ENCODE measurements around the gene CCDC73.
"Not testable (repeated sequence)": the region's sequence is repeated elsewhere in the genome, so short reads cannot be mapped to it uniquely, and the experiment has no call there.

Gene CCDC73

DNA sequence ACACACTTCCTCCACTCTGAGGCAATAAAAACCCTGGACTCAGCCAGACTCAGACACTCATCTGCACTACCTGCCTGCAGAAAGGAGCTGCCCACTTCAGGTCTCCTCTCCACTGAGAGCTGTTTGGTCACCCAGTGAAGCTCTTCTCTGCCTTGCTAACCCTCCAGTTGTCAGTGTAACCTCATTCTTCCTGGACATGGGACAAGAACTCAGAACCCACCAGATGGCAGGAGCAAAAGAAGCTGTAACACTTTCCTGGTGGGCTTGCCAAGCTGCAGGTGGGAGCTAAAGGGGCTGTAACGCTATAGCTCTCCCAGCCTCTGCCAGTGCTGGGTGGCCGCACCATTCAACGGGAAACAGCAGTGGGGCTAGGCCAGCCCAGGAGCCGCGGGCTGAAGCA, 89.7 kb downstream of the CCDC73 start:
- DNase-seq, result no peak

DNA sequence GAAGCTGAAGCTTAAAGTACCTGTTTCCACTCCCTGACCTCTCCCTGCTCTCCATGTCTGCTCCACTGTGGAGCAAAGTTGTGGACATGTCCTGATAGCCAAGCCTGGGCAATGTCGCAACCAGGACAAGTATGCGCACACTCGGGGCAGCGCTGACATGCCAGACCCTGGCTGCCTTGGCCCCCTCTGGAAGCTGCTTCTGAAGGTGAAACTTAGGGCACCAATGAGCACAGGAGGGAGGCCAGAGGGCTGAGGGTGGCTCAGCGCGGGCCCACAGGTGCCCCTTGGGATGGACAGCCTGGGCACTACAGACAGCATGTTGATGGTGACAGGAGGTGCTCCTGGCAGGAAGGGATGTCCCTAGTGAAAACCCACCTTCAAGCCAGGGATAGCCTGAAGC, 90.2 kb downstream of the CCDC73 start:
- no peak for DNase-seq

DNA sequence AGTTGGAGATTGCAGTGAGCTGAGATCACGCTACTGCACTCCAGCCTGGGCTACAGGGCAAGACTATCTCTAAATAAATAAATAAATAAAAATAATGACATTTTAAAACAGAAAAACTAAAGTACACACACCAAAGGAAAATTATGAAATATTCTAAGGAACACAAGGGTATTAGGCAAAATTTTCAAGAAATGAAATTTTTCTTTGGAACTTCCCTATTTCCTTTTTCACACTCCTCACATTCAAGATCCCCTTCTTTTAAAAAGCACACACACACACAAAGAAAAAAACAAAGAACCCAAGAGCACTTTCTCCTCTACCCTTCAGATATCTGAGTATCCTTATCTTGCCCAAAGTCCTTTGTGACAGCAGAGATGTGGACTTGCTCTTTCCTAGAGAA, 92.8 kb downstream of the CCDC73 start:
- no peak for DNase-seq

DNA sequence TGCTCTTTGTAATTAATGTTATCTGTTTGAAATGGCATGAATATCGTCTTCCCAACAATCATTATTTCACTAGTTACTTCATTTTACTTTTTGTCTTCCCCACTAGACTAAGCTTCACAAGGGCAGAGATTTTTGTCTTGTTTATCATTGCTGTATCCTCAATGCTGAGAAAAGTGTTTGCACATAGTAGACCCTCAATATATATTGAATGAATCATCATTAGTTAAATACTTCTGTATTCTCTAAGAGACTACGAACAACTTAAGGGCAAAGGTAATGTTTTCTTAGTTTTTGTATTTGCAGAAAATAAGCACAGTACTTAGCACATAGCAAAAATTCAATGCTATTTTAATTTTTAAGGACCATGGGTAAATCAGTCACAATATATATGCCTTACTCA, 95.9 kb downstream of the CCDC73 start:
- no peak for DNase-seq

DNA sequence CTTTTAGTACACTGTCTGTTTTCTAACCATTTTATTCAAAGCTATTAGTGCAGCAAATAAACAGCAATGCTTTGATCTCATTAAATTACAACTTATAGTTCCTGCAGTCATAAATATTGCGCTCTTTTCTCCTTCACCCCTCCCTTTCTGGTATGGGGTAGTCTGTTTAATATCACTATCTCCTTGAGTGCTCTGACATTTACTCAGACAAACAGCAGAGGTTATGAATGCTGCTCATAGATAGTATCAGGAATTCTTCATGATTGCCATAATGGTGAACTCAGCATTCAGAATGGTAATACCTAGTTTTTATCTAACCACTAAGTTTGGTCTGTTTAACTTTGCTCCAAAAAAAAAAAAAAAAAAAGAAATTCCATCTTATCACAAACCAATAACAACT, 123.4 kb downstream of the CCDC73 start:
- DNase-seq, result no peak

DNA sequence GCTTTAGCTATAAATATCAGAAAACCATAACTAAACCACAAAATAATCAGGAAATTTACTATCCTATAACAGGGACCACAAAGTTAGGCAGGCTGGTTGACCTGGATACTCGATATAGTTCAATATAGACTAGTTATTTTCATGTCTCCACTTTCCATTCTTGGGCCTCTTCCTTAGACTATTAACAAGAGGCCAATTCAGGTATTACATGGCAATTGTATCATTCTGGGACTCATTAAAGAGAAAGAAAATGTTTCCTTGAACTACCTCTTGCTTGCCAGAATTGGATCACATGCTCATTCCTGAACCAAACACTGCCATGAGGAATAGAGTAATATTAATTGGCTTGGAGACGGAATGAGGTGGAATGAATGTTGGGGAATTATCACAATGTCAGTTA, 134.8 kb downstream of the CCDC73 start:
- peak; percentile 20 for DNase-seq

DNA sequence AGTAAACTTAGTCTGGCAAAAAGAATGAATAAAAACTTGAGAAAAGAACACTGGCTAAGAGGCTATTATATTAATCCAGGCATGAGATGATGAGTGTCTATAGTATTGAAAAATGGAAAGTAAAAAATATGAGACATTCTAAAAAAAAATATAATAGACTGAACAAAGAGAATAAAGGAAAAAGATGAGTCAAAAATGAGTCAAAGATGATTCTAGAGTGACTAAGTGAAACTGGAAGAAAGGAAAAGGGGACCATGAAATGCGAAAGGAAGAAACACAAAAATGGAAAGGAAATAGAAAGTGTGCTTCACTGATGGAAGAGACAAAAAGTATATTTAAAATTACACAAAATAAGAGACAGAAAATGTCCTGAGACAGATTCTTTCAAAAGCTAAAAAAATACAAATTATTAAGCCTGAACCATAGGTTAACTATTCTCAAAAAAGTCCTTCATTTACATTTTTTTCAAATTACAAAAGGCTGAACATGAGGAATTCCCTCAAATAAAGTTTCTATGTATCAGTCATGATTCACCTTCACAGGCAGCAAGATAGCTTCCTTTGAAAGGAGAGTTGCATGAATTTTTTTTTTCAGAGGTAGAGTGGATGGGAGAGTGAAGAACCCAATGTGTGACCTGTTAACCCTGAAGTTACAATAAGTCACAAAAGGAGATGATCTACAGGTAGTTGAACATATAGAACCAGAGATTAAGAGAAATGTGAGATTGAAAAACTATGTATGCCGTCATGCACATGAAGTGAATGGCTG, 135.6 kb downstream of the CCDC73 start:
- peak; percentile 77 for DNase-seq

DNA sequence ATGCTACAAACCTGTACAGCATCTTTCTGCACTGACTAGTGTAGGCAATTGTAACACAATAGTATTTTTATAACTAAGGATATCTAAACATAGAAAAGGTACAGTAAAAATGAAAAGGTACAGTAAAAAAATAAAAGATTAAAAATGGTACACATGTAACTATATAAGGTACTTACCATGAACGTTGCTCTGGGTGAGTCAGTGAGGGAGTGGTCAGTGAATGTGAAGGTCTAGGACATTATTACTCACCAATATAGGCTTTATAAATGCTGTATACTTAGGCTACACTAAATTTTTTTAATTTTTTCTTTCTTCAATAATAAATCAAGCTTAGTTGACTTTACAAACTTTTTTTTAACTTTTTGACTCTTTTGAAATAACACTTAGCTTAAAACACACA, 150.9 kb downstream of the CCDC73 start:
- peak; percentile 66 for DNase-seq

DNA sequence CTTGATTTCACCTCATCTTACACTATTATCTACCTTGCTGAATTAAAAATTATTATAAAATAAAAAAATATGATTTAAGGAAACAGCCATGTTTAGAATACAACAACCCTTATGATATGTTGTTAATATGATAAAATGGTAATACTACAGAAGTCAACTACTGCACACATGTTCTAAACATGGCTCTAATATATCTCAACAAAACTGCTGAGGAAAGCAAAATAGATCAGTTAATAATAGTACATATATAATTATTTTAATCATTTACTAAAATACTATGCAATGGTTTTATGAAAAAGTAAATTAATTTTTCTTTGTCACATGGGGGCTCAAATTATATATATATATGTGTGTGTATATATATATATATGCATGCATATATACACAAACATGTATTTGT, 153.1 kb downstream of the CCDC73 start:
- DNase-seq, result no peak

DNA sequence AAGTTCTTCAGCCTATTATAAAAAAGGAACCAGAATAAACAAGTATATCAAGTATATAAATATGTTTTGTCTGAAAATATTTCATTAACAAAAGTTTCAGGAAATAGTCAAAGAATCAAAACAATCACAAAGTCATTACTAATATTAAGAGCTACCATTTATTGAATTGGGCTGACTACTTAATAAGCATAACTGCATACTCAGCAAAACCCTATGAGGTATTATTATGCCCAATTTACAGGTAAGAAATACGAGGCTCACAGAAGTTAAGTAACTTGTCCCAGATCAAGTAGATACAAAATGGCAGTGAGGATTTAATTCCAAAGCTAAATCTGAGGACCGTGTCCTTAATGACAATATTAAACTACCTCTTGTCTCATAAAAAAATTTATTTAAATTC, 158.6 kb downstream of the CCDC73 start:
- DNase-seq, result no peak

DNA sequence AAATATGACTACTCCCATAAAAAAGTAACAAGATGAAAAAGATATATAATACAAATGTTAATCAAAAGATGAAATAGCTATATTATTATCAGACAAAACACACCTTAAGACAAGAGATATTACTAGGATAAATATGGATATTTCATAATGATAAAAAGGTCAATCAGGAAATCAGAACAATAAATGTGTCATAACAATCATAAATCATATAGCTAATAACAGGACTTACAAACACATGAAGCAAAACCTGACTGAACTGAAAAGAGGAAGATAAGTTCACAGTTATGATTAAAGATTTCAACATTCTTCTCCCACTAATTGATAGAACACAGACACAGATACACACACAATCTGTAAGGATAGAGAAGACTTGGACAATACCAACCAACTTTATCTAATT, 163.6 kb downstream of the CCDC73 start:
- no peak for DNase-seq

DNA sequence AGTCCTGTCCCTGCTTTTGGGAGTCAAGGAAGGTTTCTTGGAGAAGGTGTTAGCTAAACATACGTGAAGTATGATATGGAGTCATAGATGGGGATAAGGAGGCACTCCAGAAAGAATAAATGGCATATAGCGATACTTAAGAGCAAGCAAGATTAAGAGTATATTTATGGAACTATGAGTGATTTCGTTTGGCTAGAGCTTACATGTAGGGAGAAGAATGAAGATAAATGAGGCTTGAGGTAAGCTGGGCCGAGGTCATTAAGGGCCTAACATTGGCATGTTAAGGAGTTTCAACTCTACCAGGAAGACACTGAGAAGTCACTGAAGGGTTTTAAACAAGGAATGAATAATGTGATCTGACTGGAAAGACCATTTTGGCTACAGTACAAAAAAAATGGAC, 177.6 kb downstream of the CCDC73 start:
- no peak for DNase-seq

DNA sequence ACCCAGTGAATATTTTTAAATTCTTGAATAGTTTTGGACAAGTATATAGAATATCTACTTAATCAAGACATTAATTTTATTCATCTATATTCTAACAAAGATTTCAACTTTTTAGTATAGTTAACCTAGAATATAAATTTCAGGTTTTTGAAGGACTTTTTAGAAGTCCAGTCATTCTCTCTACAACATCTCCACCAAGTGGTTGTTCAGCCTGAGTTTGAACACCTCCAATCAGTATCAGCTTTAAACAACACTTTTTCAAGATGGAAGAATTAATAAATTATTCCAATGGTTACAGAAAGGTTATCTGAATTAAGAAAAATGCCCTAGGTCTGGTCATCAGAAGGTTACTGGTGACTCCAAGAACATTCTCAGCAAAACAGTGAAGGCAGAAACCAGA, 179.0 kb downstream of the CCDC73 start:
- peak; percentile 5 for DNase-seq

DNA sequence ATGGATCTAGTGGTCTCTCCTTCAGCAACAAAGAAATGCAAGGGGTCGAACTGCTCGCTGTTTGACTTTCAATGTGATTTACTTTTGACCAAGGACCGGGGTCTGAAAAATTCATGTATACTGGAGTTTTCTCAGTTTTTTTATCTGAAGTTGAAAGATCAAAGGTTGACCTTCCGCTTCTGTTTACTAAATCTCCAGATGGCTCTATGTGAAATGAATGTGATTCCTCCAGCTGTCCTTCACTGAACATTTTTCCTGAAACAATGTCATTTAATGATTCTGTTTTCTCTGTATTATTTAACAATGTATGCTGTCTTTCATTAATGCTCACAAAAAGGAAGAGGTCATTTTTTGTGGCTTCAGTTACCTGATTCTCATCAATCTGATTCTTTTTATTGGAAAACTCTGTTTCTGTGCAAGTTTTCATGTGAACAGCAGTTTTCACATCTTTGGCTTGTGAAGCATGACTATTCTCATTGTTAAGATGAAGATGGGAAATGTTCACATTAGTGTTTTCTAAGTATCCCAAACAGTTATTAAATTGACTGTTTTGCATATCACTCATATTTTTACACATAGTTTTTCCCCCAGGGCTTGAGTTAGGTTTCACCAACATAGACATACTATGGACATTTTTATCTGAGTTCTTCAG, 180.8 kb downstream of the CCDC73 start:
- DNase-seq, result no peak

DNA sequence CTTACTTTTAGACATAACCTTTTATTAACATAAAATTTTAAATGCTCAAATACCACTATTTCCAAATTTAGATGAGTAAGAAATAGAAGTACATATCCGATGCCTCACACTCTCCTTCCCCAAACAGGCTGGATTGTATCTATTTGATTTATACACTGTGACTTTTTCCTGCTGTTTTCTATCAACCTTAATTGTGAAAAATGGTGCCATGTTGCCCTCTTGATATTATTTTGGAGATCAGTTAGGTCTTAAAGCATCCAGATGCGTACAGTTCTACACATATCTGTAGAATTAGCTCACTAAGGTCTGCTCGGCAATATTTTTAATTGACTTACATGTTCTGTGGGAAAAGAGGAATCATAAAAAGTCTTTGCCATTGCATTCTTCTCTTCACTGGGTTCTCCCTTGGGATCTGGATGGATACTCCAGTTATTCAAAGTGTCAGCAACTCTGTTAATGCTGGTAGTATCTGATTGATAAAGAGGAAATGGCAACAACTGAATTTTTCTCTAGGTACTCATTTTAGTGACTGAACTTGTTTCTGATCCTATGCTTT, 183.6 kb downstream of the CCDC73 start:
- no peak for DNase-seq

DNA sequence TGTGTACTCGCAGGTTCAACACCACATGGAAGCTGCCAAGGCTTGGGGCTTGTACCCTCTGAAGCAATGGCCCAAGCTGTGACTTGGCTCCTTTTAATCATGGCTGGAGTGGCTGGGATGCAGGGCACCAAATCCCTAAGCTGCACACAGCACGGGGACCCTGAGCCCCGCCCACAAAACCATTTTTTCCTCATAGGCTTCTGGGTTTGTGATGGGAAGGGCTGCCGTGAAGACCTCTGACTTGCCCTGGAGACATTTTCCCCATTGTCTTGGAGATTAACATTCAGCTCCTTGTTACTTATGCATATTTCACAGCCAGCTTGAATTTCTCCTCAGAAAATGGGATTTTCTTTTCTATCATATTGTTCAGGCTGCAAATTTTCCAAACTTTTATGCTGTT, 185.6 kb downstream of the CCDC73 start:
- DNase-seq, result not testable (repeated sequence)

DNA sequence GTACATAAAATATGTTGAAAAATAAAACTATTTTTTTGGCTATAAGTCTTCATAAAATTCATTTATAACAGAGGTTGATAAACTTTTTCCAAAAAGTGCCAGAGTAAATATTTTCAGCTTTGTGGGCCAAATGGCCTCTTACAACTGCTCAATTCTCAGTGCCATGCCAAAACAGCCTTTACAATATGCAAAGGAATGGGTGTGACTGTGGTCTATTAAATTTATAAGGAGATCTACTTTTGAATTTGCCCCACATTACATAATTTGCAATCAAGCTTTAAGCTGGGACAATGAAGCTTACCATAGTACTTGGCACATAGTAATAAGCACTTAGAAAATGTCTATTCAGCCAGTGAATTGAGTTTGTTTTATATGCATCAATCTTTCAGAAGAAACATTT, 188.2 kb downstream of the CCDC73 start:
- DNase-seq, result no peak

DNA sequence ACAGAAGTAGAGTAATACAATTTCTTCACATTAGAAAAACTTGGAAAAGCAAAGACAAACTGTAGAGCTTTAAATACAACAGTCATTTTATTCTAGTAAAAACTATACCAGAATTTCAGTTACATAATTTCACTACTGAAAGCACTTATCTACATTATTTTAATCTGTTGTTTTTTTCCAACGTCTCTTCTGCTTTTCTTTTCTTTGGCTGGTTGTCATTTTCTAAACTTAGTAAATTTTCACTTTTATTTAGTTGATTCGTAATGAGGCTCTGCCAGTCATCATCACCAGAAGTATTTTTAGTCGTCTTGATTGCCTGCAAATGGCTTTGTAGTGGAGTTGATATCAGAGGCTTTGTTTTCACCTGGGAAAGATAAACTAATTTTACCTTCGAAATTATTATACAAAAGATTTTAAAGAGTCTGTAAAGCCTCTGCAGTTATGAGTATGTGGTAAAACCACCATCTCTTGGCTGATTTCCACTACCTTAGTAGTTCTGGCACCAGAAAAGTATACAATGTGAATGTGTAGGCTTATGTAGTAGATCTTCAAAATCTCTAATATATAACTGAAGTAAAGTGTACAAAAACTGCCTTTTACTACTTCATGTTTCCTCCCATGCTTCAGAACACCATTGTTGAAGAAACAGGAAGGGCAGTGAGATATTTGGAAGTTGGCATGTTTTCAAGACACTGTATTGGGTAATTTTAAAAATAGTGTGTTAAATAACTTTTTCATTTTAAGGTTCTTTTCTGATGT, 191.6 kb downstream of the CCDC73 start:
- no peak for DNase-seq

DNA sequence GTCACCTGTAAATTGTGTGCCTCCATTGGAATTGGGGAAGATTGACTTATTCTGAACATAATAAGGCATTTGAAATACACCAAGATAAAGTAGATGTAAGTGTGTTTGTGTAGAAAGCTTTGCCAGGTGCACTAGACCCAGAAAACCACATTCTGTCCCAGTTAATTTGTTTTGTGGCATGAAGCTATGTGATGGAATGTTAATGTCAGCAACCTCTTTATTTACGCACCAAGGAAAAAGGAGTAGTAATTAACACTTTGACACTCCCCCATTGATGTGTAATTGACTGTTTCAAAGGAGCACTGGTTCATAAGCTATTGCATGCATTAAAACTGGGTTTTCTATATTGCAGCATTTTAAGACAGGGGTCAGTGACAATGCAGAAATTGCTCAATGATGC, 196.5 kb downstream of the CCDC73 start:
- no peak for DNase-seq

DNA sequence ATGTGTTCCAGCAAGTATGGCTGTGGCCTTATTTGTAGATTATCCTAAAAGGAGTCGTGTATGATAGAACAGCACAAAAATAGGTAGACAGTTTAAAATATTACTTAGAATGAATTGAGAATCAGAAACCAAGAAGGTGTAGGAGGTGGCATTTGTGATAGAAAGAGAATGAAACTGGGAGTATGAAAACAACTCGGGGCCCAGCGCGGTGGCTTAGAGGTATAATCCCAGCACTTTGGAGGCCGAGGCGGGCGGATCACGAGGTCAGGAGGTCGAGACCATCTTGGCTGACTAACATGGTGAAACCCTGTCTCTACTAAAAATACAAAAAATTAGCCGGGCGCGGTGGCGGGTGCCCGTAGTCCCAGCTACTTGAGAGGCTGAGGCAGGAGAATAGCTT, 198.3 kb downstream of the CCDC73 start:
- not testable (repeated sequence) for DNase-seq

DNA sequence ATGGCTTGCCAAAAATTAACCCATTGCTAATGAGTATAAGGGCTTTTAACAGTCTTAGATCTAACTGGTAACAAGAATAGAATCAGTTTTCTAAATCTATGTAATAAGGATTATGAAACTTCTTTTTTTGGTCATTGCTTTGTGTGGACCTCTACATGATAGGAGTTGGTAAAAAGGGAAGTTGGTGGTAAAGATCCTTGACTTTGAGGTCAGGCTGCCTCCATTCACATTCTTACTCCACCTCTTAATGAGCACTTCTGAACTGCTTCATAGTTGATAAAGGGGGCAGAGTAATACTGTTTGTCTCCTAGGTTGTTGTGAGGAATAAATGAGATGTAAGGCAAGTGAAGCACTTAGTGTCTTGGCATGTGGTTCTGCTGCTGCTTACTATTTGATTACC, 200.2 kb downstream of the CCDC73 start:
- no peak for DNase-seq

DNA sequence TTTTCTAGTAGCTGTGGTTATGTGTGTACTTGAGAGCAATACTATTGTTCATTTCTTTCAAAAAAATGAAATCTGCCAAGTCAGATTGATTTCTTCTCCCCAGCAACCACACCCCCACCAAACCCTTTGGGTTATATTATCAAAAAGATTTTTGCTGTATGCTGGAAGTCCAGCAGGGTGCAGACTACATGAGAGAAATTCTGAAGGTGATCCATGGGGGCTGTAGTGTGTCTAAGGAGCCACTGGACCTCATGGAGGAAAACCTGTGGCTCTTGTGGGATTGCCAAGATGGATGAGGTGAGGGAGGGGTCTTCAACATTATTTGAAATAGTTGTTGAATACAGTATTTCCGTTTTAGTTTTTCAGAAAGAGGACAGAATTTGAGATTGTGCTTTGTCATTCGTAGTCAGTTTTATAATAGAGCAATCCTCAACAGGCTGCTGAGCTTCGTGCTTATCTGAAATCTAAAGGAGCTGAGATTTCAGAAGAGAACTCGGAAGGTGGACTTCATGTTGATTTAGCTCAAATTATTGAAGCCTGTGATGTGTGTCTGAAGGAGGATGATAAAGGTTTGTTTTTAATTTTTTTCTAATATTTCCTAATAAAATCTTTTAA, 207.8 kb downstream of the CCDC73 start:
- DNase-seq, result peak; percentile 40

DNA sequence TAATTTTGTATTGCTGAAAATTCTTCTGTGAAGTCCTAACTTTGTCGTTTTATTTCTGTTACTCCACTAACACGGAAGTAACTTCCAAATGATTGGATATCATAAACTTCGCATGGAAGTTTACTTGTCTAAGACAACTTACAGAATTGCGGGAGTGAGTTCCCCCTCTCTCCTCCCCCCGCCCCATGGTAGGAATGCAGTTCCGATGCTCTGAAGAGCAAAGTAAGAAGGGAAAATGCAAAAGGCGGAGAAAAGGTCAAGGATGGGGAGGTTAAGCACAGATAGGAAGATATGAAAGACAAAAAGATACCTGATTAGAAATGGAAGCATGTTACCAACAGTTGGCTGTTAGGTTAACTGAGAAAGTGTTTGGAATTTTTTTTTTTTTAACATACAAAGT, 209.5 kb downstream of the CCDC73 start:
- no peak for DNase-seq

All from HCEC 1CT (cell line).